Inferior parietal cortex (tissue), 1 donor: ENCODE data around the gene PCDHGB6.
"Not testable (repeated sequence)": the region's sequence is repeated elsewhere in the genome, so short reads cannot be mapped to it uniquely, and the experiment has no call there.

Experiments
- DNase-seq: peaks from one replicate; pipeline ENCODE4 v3.0.0-alpha.2; 2016; ENCODE audit errors: extremely low spot score

PCDHGB6 gene

GRCh38 chr5:141388661-141389060 is 19.2 kb upstream of the PCDHGB6 start:
- DNase-seq = no peak

DNA sequence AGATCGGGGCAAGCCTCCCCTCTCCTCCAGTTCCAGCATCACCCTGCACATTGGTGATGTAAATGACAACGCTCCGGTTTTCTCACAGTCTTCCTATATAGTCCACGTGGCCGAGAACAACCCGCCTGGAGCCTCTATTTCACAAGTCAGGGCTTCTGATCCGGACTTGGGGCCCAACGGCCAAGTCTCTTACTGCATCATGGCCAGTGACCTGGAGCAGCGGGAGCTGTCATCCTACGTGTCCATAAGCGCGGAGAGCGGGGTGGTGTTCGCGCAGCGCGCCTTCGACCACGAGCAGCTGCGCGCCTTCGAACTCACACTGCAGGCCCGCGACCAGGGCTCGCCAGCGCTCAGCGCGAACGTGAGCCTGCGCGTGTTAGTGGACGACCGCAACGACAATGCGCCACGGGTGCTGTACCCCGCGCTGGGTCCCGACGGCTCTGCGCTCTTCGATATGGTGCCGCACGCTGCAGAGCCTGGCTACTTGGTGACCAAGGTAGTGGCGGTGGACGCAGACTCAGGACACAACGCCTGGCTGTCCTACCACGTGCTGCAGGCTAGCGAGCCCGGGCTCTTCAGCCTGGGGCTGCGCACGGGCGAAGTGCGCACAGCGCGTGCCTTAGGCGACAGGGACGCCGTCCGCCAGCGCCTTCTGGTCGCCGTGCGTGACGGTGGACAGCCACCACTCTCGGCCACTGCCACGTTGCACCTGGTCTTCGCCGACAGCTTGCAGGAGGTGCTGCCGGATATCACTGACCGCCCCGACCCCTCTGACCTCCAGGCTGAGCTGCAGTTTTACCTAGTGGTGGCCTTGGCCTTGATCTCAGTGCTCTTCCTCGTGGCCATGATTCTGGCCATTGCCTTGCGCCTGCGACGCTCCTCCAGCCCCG is 18.4 kb upstream of the PCDHGB6 start:
- no peak for DNase-seq

DNA sequence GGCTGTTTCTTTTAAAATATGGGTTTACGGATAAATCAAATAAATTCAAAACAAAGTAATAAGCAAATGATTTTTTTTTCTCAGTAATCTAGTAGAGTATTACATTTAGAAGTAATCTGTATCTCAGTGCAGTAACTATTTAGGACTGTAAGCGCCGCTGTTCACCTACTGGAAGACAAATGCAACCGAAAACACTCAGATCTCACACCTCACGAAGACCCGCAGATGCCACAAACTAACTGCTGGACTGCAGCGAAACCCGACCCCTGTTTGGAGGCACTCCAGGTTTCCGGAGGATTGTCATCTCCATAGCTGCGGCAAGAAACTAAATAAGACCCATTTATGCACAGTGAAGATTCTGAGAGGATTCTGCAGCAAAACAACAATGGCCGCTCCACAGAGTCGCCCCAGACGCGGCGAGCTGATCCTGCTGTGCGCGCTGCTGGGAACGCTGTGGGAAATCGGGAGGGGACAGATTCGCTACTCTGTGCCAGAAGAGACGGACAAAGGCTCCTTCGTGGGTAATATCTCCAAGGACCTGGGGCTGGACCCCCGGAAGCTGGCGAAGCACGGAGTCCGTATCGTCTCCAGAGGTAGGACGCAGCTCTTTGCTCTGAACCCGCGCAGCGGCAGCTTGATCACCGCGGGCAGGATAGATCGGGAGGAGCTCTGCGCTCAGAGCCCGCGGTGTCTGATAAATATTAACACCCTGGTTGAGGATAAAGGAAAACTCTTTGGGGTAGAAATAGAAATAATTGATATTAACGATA is 15.2 kb upstream of the PCDHGB6 start, which contains the start of gene PCDHGA8:
PCDHGA8 (plus strand) TSS at position 205 of the 770 bp plus-strand sequence; CDS start at position 386, 181 bp downstream.
- DNase-seq = no peak

DNA sequence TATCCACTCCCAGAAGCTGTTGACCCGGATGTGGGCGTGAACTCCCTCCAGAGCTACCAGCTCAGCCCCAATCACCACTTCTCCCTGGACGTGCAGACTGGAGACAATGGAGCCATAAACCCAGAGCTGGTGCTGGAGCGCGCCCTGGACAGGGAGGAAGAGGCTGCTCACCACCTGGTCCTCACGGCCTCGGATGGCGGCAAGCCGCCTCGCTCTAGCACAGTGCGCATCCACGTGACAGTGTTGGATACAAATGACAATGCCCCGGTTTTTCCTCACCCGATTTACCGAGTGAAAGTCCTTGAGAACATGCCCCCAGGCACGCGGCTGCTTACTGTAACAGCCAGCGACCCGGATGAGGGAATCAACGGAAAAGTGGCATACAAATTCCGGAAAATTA is 14.6 kb upstream of the PCDHGB6 start:
- no peak for DNase-seq

DNA sequence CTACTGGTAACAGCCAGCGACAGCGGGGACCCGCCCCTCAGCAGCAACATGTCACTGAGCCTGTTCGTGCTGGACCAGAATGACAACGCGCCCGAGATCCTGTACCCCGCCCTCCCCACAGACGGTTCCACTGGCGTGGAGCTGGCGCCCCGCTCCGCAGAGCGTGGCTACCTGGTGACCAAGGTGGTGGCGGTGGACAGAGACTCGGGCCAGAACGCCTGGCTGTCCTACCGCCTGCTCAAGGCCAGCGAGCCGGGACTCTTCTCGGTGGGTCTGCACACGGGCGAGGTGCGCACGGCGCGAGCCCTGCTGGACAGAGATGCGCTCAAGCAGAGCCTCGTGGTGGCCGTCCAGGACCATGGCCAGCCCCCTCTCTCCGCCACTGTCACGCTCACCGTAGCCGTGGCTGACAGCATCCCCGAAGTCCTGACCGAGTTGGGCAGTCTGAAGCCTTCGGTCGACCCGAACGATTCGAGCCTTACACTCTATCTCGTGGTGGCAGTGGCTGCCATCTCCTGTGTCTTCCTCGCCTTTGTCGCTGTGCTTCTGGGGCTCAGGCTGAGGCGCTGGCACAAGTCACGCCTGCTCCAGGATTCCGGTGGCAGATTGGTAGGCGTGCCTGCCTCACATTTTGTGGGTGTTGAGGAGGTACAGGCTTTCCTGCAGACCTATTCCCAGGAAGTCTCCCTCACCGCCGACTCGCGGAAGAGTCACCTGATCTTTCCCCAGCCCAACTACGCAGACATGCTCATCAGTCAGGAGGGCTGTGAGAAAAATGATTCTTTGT is 13.2 kb upstream of the PCDHGB6 start:
- not testable (repeated sequence) for DNase-seq

DNA sequence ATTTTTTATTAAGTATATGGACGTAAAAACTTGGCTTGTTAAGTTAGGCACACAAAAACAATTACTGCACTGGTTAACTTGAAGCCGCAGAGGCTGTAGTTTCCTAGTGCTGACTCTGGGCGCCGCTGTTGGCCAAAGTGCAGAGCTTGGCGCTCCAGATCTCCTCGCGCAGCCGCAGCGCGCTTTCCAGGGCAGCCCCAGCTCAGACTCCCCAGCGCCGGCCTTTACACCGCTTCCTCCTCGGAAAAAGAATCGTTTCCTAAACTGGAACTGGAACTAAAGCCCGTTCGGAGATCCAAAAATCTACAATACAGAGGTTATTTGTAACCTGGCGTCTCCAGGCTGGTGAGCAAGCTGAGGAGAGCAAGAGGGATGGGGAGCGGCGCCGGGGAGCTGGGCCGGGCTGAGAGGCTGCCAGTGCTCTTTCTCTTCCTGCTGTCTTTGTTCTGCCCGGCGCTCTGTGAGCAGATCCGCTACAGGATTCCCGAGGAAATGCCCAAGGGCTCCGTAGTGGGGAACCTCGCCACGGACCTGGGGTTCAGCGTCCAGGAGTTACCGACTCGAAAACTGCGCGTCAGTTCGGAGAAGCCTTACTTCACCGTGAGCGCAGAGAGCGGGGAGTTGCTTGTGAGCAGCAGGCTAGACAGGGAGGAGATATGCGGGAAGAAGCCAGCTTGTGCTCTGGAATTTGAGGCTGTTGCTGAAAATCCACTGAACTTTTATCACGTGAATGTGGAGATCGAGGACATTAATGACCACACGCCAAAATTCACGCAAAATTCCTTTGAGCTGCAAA is 9.9 kb upstream of the PCDHGB6 start, which contains the start of gene PCDHGB5:
PCDHGB5 (plus strand) TSS at position 192 of the 796 bp plus-strand sequence; CDS start at position 373, 181 bp downstream.
- not testable (repeated sequence) for DNase-seq

DNA sequence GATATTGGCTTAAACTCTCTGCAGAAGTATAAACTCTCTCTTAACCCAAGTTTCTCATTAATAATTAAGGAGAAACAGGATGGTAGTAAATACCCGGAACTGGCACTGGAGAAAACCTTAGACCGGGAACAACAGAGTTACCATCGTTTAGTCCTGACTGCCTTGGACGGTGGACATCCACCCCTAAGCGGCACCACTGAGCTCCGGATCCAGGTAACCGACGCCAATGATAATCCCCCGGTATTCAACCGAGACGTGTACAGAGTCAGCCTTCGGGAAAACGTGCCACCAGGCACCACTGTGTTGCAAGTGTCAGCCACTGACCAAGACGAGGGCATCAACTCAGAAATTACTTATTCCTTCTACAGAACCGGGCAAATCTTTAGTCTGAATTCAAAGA is 9.2 kb upstream of the PCDHGB6 start:
- no peak for DNase-seq

- no peak for DNase-seq
Measured at GRCh38 chr5:141399555-141400258, 8.1 kb upstream of the PCDHGB6 start.

- DNase-seq = peak; percentile 31
Measured at GRCh38 chr5:141402553-141403243, 5.1 kb upstream of the PCDHGB6 start, which contains the start of gene PCDHGA9. Gene PCDHGA9, plus strand, starts transcription at chr5:141402778. Its CDS starts 175 bp downstream, at chr5:141402953.

GRCh38 chr5:141403387-141403786 is 4.4 kb upstream of the PCDHGB6 start:
- no peak for DNase-seq

- DNase-seq = no peak
Measured at GRCh38 chr5:141409598-141410306, 1.9 kb downstream of the PCDHGB6 start.

GRCh38 chr5:141411575-141411974 is 3.8 kb downstream of the PCDHGB6 start:
- no peak for DNase-seq

DNA sequence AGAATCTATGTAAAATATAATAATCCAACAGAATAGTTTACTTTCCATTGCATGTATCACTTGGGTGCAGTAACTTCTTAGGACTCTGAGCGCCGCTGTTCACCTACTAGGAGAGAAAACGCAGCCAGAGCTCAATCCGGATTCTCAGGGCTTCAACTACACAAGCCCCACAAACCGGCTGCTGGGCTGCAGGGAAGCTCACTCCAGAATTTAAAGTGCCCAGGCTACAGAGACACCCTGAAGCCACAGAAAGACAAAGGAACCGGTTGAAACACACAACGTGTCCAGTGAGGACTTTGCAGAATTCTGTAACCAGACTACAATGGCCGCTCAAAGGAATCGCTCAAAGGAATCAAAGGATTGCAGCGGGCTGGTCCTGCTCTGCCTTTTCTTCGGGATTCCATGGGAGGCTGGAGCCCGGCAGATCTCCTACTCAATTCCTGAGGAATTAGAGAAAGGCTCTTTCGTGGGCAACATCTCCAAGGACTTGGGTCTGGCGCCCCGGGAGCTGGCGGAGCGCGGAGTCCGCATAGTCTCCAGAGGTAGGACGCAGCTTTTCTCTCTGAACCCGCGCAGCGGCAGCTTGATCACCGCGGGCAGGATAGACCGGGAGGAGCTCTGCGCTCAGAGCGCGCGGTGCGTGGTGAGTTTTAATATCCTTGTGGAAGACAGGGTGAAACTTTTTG is 5.2 kb downstream of the PCDHGB6 start, which contains the start of gene PCDHGA10:
PCDHGA10 (plus strand) TSS at position 134 of the 686 bp plus-strand sequence; CDS start at position 323, 189 bp downstream.
- peak; percentile 12 for DNase-seq

DNA sequence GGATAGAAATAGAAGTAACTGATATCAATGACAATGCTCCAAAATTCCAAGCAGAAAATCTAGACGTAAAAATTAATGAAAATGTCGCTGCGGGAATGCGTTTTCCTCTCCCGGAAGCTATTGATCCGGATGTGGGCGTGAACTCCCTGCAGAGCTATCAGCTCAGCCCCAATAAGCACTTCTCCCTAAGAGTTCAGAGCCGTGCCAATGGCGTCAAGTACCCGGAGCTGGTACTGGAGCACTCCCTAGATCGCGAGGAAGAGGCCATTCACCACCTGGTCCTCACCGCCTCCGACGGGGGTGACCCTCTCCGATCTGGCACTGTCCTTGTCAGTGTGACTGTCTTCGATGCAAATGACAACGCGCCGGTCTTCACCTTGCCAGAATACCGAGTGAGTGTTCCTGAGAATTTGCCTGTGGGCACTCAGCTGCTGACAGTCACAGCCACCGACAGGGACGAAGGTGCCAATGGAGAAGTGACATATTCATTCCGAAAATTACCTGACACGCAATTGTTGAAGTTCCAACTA is 5.8 kb downstream of the PCDHGB6 start:
- no peak for DNase-seq

- DNase-seq = not testable (repeated sequence)
Measured at GRCh38 chr5:141414548-141415274, 6.9 kb downstream of the PCDHGB6 start.

DNA sequence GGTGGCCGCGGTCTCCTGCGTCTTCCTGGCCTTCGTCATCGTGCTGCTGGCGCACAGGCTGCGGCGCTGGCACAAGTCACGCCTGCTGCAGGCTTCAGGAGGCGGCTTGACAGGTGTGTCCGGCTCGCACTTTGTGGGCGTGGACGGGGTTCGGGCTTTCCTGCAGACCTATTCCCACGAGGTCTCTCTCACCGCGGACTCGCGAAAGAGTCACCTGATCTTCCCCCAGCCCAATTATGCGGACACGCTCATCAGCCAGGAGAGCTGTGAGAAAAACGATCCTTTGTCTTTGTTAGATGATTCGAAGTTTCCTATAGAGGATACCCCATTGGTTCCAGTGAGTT is 7.4 kb downstream of the PCDHGB6 start:
- DNase-seq = not testable (repeated sequence)

DNA sequence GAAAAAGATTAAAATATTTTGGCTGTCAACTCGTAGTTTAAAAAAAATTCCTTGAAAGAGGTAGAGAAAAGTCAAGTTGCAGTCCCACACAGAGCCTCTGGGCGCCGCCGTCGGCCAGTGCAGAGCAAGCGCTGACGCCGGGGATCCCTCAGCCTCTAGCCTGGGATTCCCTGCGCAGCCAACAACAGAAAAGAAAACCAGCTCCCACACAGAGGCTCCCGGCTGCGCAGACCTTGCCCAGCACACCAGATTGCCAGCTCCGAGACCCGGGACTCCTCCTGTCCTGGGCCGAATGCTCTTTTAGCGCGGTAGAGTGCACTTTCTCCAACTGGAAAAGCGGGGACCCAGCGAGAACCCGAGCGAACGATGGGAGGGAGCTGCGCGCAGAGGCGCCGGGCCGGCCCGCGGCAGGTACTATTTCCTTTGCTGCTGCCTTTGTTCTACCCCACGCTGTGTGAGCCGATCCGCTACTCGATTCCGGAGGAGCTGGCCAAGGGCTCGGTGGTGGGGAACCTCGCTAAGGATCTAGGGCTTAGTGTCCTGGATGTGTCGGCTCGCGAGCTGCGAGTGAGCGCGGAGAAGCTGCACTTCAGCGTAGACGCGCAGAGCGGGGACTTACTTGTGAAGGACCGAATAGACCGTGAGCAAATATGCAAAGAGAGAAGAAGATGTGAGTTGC is 9.8 kb downstream of the PCDHGB6 start, which contains the start of gene PCDHGB7:
PCDHGB7 (plus strand) TSS at position 184 of the 679 bp plus-strand sequence; CDS start at position 367, 183 bp downstream.
- DNase-seq = peak; percentile 15
